NCI-H1930 (cell line): ENCODE data around the gene HOXA6.

Experiments used
- DNase-seq, 2 experiments: peaks; one replicate each; lab custom pipeline; 2025; lab: John Stamatoyannopoulos, UW

The HOXA6 gene

DNA sequence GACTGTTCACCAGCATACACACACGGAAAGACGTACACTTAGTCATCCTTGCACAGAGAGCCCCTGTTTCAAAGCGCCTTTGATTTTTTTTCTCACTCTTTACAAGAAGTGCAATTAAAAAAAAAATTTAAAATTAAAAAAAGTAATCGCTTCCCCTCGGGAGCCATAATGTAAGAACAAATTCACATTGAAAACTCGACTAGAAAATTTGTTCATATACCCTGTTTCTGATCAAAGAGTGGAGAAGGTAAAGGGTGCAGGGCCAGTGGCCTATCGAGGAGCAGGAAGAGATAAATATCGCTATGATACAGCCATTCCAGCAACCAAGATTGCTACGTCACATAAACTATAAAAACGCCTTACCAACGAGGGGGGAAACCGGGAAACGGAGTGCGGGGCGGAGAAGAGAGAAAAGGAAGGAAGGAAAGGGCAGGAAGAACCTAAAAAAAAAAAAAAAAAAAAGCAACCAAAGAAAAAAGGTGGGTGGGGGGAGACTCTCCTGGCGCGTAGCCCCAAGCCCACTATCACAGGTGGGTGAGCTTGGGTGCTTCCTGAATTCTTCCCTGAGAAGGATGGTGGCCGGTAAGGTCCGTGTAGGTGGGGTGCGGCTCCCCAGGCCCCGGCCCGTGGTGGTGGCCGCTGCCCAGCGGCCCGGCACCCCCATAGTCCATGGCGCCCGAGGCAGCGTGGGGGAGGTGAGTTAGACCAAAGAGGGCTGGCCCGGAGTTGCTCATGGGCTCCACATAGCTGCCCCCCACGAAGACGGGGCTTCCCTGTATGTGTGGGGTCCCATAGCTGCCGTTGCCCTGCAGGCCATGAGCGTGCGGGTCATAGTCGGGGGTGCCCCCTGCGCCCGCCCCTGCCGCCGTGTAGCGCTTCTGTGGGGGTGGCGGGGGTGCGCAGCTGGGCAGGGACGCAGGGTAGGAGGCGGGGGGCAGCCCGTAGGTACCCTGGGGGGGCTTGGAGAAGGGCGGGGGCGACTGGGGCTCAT is 39.9 kb downstream of the HOXA6 start:
- DNase-seq = no peak

DNA sequence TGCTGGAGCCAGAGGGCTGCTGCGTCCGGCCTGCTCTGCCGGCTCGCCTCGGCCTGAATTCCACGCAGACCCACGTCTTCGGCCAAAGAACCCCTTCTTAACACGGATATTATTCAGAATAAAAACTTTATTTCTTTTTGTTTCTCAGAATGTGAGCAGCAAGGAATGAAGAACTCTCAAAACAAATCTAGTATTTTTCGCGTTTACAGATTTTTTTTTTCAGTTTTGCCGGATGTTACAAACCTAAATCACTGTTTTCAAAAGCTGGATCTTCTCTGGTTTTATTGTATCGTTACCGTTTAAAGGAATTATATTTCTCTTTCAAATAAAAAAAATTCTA is 40.7 kb downstream of the HOXA6 start:
- DNase-seq = no peak

DNA sequence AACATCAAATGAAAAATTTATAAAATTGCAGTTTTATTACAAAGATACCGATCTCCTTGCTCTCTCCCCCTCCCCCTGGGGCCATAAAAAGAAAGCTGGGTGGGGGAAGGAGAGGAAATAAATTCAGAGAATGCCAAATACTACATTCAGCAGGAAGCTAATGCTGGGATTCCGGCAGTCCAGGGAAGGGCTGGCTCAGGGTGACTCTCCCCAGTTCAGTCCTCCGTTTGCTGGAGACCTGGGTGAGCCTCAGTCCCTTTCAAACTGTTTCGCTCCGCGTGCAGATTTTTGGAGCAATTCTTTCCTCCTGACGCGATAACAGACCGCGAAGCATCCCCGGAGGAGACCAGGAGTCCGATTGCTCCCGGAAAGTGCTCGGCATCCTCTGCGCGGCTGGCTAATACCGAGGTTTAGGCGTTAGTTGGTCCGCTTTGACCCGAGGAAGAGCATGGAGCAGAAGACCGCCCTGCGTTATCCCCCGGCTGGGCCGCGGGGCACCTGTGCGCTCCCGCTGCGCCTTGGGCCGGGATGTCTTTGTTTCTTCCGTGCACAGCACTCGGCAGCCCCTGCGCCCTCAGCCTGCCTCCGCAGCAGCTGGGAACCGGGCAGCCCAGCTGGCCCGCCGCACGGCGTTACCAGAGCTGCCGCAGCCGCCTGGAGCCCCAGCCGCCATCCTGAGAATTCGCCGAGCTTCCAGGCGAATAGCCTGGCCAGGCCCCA is 41.2 kb downstream of the HOXA6 start:
- no peak for DNase-seq

DNA sequence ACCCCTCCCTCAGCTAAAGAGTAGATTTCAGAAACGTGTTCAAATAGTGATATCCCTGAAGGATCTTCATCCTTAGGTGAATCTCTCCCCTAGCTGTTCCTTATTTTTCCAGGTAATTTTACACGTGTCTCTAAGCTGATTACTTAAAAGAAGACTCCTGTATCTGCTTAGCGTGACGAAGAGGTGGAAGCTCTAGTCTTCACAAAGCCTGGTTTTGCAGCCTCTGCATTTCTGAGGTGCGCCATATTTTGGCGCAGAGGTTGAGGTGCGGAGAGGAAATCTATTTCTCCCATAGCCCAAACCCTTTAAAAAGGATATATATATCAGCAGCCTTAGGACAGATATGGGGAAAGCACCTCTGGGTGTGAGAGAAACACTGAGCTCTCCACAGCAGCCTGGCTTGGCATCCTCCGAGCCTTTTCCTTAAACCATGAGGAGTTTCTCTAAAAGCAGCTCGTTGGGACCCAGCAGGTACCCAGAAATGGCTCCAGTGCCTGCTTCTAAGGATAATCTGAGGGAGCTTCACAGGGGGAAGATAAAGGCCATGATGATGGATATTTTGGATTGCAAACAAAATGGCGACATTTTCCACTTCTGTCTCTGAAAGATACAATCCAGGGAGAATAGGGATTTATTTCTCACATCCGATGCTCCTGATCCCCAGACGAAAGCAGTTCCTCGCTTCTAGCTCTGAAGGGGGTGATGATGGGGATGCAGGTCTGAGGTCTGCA is 42.1 kb downstream of the HOXA6 start:
- no peak for DNase-seq

DNA sequence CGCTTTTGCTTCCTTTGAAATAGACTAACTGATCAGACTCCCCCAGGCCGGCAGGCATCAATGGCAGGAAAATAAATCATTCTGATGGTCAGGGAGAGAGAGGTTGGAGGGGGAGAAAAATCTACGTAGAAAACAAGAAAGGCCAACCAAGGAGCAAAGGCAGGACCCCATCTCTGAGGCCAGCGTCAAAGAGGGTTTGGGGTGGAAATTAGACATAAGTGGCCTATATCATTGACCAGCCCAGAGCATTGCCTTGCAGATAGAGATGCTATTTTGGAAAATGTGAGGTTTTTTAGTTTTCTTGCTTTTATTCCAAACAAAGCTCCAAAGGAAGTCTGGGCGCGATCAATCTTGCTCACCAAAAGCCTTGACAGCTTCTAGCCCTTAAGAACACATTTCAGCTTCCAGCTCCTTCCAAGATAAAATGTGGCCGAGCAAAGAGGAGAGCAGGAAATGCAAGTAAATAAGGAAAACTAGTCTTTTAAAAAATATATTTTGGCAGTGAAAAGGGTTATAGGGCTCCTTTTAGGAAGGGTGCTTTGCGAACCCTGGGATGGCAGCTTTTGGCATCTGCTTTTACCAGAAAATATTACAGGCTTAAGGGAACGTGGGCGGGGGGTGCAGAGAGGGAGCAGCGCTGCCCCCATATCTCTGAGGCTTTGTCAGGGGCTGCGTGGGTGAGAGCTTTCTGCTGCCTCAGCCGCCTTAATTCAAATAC is 43.1 kb downstream of the HOXA6 start:
- DNase-seq = no peak

DNA sequence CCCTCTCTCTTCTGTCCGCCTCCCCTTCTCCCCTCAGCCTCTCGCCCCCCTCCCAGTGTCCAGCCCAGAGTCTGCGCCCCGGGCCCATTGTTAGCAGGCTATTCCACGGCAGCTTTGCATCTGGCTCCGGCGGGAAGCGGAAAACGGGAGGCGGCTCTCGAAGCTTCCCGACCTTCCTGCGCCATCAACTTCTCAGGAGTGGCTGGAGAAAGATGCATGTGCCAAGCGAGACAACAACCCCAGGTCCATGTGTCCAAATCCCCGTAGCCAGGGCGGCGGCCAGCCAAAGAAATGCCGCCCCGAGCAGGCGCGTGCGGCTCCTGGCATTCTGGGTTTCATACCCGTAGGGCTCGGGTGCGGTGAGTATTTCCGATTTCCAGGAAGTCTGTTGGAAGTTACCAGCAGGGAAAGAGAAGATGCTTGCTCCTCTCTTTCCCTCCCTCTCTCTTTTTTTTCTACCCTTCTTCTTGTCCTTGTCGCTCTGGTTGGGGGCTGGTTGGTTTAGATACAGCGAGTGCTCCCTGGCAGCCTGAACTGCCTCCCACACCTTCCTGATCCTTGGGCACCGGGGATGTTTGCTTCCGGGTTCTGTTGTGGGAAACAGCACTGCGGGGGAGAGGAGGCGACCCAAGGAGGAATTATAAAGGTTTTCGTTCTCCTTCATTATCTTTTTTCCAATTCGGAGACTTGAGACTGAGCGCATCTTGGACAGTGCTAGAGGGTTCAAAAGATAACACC is 43.9 kb downstream of the HOXA6 start:
- no peak for DNase-seq

DNA sequence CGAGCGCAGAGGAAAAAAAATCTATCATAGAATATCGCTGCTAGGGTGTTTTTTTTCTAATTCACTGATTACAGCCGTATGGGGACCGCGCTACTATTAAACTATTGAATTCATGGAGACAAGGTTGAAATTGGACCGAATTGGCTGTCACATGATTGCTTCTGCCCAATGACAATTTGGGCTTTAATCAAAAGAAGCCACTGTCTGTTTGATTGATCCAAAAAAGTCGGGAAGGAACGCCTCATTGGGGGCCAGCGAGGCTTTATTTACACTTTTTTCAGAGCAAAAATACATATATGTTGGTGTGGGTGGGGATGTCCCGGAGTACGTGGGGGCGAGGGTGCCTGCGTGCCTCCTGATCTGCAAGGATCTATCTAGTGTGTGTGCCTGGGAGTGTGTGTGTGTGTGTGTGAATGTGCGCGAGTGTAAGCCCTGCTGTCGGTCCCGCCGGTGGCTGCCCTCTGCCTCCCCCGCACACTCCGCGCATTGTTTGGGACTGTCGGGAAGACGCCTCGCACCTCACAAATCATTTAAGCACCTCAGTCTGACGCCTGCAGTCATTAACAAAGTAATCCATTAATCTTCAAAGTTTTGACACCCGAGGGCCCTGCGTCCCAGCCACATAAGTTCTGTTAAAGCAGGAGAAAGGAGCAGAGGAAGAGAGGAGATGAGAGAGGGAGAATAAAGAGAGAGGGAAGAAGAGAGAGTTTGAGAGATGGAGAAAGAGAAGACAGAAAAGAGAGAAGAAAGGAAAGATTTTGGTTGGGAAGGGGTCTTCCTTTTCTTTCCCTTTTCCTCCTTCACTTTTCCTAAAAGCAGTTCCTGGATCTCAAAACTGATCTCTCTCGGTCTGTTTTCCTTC is 44.8 kb downstream of the HOXA6 start, which contains the start of gene HOXA2:
Gene HOXA2, minus strand, starts transcription at position 103 of the 862 bp plus-strand sequence. CDS start 183 bp downstream, outside the sequence.
- no peak for DNase-seq

DNA sequence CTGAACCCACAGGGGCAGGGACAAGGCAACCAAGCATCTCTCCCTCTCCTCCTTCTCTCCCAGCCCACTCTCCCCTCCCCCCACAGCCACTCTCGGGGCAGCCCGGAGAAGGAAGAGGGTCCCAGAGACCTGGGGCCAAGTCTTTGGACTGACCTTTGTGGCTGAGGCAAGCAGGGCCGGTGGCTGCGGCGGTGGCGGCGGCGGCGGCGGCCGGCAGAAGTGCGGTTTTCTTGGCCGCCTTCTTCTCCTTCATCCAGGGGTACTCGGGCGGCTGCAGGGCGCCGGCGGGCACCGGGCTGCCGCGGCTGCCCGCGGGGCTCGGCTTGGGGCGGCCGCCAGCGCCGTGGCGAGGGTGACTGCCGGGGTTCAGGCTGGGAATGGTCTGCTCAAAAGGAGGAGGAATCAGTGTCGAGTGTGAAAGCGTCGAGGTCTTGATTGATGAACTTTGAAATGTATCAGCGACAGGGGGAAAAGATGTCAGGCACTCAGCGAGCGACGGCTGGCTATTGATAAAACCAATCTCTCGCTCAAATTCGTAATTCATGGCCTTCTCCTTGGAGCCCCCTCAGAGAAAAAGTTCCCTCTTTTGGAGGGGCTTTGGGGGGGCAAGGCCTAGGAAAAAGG is 45.5 kb downstream of the HOXA6 start:
- no peak for DNase-seq

DNA sequence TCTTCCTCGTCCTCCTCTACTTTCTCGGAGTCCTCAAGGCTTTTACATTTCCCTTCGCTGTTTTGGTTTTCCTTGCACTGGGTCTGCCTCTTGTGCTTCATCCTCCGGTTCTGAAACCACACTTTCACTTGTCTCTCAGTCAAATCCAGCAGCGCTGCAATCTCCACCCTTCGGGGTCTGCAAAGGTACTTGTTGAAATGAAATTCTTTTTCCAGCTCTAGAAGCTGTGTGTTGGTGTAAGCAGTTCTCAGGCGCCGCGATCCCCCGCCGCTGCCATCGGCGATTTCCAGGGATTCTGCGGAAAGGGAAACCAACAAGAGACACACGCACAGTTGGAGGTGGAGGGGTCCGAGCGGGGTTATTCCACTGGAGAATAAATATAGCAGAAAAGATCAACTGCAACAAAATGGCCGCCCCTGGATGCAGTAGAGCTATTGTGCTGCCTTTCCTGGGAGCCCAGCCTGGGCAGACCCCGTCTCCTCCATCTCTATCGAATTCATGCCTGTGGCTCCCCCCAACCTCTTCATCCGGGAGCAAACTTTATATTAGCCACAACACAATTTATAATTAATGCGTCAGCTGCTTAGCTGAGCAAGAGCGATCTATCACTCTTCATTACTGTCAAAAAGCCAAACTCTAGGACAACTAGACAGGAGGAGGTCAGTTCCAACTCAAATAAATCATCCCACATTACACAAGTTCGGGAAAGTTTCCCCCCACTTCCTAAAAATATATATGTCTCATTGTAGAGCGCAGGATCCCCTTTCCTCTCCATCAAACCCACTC is 46.2 kb downstream of the HOXA6 start:
- DNase-seq = no peak

DNA sequence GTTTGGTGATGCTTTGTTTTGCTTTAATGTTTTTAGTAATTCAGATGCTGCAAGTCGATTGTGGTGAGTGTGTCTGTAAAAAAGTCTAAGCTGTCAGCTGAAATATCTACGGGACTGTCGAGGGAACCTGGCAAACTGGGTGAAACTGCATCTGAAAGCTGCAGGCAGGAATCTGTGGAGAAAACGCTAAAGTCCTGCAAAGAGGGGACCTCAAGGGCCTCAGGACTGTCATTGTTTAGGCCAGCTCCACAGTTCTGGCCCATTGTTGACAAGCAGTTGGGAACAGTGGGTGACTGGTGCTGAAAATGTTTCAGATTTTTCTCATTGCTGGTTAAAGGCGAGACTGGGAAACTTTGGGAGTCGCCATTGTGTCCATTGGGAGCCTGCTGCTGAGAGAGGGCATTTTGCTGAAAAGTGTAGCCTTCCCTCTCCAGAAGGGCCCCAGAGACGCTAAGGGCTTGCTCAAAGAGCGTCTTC is 46.8 kb downstream of the HOXA6 start:
- no peak for DNase-seq

DNA sequence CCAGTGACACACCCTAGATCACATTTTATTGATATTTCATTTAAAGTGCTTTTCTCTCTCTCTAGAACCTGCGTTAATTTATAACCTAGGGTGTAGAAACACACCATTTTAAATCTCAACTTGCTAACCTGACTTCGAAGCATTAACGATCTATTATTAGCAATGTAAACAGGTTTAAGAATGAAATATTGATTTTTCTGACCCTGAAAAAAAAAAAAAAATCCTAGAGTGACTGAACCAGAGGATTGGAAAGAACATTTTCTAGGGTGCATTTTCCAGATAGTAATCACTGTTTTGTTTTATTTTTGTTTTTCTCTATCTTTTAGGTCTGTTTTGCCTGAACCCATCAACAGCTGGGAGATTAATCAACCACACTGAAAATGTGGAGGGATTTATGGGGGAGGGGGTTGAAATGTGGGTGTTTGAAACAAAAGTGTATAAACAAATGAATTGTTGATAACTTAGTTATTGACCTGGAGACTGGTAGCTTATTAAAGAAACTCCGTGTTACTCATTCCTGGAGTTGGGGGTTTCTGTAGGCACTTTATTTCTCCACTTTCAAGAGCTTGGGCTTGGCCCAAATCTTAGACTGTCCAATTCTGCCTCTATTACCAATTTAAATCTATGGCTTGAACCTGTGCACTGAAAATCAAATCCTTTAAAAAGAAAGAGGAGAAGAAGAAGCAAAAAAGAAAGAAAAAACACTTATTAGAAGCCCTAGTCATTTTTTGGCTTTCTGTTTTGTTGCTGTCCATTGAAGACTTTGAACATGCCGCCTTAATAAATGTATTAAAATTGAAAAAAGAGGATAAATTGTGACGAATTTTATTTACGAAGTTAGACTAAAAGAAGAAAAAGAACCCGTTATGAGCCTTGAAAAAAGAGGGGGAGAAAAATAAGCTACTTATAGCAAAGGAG is 47.9 kb downstream of the HOXA6 start:
- DNase-seq = no peak

DNA sequence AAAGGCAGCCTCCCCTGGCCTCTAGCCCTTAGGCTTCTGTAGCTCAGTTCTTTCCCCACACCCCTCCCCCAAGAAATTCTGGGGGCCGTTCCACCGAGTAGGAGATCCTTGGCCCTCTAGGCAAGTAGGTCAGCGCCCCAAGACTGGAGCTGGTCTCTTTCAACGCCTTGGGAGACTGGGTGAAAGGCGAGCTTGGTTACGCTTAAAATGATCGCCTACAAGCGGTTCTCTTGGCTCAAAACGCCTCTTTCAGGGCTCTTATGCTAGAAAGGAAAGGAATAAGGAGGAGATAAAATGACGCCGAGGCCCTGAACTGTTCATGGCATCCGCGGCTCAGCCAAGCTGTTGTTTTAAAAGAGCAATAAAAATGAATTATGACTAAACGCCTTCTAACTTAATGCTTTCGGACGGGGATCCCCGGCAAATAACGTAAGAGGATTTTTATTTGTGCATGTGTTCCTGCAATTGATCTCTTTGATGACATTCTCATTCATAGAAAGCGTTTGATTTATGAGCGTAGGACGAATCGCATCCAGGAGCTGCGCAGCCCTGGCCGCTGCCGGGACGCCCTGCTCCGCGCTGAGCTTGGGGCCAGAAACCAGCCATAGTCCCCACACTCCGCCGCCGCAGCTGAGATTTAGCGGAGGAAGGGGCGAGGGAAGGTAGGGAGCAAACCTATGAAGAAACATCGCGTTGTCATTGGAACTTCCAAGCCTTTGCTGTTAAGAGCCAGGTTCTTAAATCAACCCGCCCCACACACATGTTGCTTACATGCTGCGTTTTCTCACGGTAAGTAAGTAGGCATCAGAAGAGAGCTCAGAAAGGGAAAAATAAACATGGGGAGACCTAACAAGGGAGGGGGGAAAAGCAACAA is 48.8 kb downstream of the HOXA6 start:
- DNase-seq = no peak

DNA sequence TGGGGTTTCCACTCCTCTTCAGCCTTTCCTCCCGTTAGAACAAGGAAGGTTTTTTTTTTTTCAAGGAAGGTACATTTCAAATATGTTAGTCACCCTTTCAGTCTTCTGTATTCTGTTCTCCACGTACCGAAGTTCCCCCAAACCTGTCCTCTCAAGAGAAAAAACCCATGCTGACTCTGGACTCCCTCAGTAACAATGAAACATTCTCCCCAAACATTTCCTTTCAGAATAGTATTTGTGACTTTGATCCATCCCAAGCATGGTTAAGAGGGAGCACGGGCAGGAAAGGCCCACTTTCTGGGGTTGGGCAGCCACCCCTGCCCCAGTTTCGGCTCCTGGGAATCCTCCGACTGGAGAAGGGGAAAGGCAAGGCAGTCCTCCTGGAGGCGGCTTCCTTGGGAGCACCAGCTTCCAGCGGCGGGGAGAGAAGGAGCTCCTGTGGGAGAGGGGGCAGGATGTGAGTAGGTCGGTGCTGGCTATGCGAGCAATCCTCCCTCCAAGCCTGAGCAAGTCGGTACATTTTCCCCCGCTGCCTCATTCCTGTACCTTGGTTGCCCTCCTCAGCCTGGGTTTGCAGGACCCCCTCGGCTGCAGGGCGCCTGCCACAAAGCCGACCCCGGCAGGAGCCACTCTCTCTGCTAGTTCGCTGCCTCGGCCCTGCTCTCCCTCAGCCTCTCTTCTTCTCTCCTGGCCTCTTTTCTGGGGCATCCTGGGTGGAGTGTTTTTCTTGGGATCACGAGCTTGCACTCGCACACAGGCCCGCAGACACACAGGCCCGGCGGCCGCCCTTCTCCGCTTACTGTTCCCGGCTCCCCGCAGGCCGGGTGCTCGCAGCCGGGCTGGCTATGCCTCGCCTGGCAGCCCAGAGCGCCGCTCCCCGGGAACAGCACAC is 49.6 kb downstream of the HOXA6 start:
- no peak for DNase-seq

DNA sequence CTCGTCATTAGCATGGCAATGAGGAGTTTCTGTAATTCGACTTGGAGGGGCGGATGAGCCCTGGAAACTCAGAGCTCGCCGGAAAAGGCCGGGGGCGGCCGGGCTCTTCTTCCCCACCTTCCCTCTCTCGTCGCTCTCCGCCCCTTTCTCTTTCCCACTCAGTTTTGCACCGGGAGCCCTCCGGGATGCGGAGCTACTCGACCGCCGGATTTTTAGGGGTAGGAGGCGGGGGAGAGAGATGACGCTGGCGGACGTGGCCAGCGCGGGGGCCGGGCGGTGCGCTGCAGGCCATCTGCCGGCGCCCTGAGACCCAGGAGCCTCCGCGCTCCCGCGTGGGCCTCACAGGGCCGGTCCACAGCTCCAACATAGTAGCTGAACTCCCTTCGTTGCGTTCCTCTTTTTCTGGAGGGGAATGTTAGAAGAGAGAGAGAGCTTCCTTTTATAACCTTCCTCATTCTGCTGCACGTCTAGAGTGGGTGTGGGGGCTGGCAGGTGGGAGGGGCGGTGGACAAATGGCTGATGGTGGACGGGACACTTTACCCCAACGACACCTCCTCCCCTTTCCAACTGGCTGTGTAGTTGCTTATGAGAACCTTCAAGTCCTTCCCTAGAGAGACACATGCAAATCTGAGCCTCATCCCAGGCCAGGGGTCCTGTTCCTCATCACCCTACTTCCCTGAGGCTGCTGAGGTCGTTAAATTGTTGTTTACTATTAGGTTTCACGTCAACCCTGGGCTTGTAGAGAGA is 50.6 kb downstream of the HOXA6 start:
- no peak for DNase-seq
